NT2/D1 (cell line): ENCODE data around the gene MKLN1.

Experiments used
- SUZ12 ChIP-seq: IDR thresholded peaks from 2 replicates; pipeline ENCODE4 v1.6.1; 2011; ENCODE audit not compliant: insufficient read length, insufficient read depth; ENCODE audit errors: extremely low read depth
- YY1 ChIP-seq: IDR thresholded peaks from 2 replicates; pipeline ENCODE4 v1.6.1; 2011; ENCODE audit not compliant: insufficient read length, insufficient read depth

DNA sequence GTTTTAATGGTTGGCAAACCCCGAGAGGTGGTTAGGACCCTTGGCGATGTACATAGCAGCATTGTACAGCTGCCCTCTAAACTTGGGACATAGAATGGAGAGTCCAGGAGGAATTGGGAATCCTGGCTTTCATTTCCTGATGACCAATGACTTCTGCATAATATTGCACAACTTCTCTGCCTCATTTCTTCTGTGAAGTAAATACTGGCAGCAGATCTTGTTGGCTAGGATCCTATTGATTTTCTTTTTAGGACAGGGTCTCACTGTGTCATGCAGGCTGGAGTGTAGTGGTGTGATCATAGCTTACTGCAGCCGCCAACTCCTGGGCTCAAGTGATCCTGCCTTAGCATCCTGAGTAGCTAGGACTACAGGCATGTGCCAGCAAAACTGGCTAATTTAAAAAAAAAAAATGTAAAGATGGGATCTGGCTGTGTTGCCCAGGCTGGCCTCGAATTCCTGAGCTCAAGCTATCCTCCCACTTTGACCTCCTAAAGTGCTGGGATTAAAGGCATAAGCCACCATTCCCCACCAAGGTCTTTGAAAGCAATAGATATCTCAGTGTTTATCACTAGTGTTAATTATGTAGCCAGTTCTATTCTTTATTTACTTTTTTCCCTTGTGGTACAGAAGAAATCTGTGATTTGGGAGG is 170.7 kb downstream of the MKLN1 start:
- TF ChIP-seq SUZ12 (no peak), YY1 (no peak)
